LNCaP clone FGC (cell line): ENCODE data around the gene PCDHGA3.
A peak's percentile ranks its signal among the peaks of the same experiment; 100 is the strongest.
"Not testable (repeated sequence)": the region's sequence is repeated elsewhere in the genome, so short reads cannot be mapped to it uniquely, and the experiment has no call there.

Experiments used
- DNase-seq: peaks from one replicate; pipeline ENCODE4 v3.0.0-alpha.2; 2011; ENCODE audit warnings: low read depth
- H3K4me3 ChIP-seq: 2 replicates; pipeline ENCODE4 v1.5.1; 2011; ENCODE audit warnings: mild to moderate bottlenecking, low read depth, low read length, control low read depth
- CTCF ChIP-seq: IDR thresholded peaks from 2 replicates; pipeline ENCODE4 v1.5.1; 2012; ENCODE audit warnings: mild to moderate bottlenecking; ENCODE audit not compliant: control insufficient read depth, insufficient read depth; ENCODE audit errors: extremely low read depth

PCDHGA3 gene

GRCh38 chr5:141319699-141320098 lies 23.9 kb upstream of the PCDHGA3 start:
- TF ChIP-seq CTCF = no peak

GRCh38 chr5:141320225-141321169 lies 23.1 kb upstream of the PCDHGA3 start, which contains the start of gene TAF7:
Gene TAF7, minus strand, starts transcription at chr5:141320784. Its CDS starts 740 bp downstream, at chr5:141320044.
- peak within 1 kb of the TSS; percentile 95 for H3K4me3 ChIP-seq
- peak; percentile 98 for TF ChIP-seq CTCF
- peak; percentile 85 for DNase-seq

More at GRCh38 chr5:141319699-141320098, 23.9 kb upstream of the PCDHGA3 start:
- peak overlapping the region; percentile 95 for H3K4me3 ChIP-seq
- DNase-seq = no peak

DNA sequence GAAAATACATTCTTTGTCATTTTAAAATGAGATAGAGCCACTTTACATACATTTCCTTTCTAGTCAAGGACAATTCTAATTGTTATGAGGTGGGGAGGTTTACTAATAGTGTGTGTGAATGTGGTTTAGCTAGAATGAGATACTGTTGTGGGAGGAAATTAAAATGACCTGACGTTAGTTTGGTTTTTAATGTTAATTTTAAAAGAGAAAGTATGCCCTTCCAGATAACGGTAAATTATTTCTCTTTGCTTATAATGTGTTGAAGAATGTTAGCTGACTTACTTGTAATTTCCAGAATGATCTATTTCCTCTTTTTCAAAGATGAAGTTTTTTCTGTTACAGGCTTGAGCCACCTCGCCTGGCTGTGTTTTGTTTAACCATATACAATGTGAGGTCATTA lies 21.4 kb upstream of the PCDHGA3 start:
- DNase-seq = no peak
- no peak for TF ChIP-seq CTCF
- no peak overlapping the region for H3K4me3 ChIP-seq

- peak; percentile 77 for TF ChIP-seq CTCF
- peak overlapping the region; percentile 49 for H3K4me3 ChIP-seq
- DNase-seq = peak; percentile 46
These were observed 17.4 kb upstream of the PCDHGA3 start for GRCh38 chr5:141326088-141326854.

DNA sequence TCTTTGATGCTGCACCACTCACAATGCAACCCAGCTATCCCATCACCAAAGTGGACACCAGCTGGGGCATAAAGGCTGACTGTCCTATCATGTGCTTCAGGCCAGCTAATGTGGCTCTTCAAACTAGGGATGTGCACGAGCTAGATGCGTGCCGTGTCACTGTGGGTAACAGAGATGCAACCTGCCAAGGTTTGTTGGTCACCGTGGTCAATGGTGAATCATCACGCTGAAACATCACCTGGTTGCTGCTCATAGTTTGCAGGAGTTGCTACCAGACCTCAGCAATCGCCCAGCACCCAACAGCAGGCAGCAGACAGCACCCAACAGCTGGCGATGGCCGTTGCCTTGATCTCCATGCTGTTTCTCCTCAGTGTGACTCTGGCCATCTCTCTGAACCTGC lies 15.4 kb upstream of the PCDHGA3 start:
- DNase-seq = no peak
- TF ChIP-seq CTCF = no peak

DNA sequence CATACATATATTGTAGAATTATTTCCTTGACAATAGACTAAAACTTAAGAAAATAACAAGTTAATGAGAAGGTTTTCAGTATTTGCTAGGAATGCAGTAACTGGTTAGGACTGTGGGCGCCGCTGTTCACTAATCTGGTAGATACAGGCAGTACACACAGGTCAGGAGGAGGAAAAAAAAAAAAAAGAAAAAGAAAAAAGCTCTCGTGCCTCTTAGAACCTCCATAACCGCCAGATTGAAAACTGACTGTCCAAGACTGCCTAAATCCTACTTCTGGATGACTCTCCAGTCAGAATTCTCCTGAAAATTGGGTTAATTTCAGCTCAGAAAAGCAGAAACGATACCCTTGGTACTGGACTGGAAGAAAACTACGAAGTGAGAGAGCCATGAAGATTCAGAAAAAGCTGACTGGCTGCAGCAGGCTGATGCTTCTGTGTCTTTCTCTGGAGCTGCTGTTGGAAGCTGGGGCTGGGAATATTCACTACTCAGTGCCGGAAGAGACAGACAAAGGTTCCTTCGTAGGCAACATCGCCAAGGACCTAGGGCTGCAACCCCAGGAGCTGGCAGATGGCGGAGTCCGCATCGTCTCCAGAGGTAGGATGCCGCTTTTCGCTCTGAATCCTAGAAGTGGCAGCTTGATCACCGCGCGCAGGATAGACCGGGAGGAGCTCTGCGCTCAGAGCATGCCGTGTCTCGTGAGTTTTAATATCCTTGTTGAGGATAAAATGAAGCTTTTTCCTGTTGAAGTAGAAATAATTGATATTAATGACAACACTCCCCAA lies 13.1 kb upstream of the PCDHGA3 start, which contains the start of gene PCDHGA1:
Gene PCDHGA1, plus strand, starts transcription at position 216 of the 782 bp plus-strand sequence.
- peak; percentile 68 for TF ChIP-seq CTCF
- peak; percentile 27 for DNase-seq
- peak within 1 kb of the TSS; percentile 52 for H3K4me3 ChIP-seq

More for the DNA sequence above, 15.4 kb upstream of the PCDHGA3 start:
- no peak overlapping the region for H3K4me3 ChIP-seq

DNA sequence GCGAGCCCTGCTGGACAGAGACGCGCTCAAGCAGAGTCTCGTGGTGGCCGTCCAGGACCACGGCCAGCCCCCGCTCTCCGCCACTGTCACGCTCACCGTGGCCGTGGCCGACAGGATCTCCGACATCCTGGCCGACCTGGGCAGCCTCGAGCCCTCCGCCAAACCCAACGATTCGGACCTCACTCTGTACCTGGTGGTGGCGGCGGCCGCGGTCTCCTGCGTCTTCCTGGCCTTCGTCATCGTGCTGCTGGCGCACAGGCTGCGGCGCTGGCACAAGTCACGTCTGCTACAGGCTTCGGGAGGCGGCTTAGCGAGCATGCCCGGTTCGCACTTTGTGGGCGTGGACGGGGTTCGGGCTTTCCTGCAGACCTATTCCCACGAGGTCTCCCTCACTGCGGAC lies 11.1 kb upstream of the PCDHGA3 start:
- not testable (repeated sequence) for H3K4me3 ChIP-seq, DNase-seq
